IMR-90 (cell line): ENCODE results near the gene IKBKE. TPM values are rescaled to one million over a fixed set of nuclear protein-coding genes. Genes with fewer than 3 reads are reported as not detected.

Source experiments
- ATAC-seq: fragments of 200-7000 bp; cut with Tn5 transposase; 2 replicates; pipeline ENCODE4 v1.9.1; 2020; ENCODE audit warnings: low read depth, mild to moderate bottlenecking, moderate library complexity
- BruUV-seq: library from RNA; stranded (reverse); fragments of 400-500 nt; replicated peaks from 2 replicates; lab custom pipeline; 2021; lab: Mats Ljungman, UMichigan
- CTCF ChIA-PET: fragments of 300-600 bp; formaldehyde crosslinking; extraction: SDS; loops from one replicate; lab custom pipeline; 2021; ENCODE audit warnings: antibody characterized with exemption; lab: Yijun Ruan, JAX
- POLR2A ChIA-PET: fragments of 300-600 bp; sonication (Branson Sonifier 250); formaldehyde crosslinking; loops from one replicate; lab custom pipeline; 2022; ENCODE audit warnings: antibody characterized with exemption; ENCODE audit not compliant: unreplicated experiment; lab: Charles Lee
- DNase-seq: peaks from one replicate; pipeline ENCODE4 v3.0.0; 2013
- H2AFZ ChIP-seq: replicated peaks from 2 replicates; pipeline ENCODE3; 2013; ENCODE audit warnings: low read length, mild to moderate bottlenecking; ENCODE audit not compliant: poor library complexity
- H2AK5ac ChIP-seq: 2 replicates; pipeline ENCODE4 v1.6.1; 2013; ENCODE audit warnings: low read depth, low read length, inconsistent platforms
- H2AK9ac ChIP-seq: replicated peaks from 2 replicates; pipeline ENCODE3; 2013; ENCODE audit warnings: mild to moderate bottlenecking, low read depth, low read length, moderate library complexity; ENCODE audit not compliant: poor library complexity
- H2BK120ac ChIP-seq: 2 replicates; pipeline ENCODE4 v1.6.1; 2013; ENCODE audit warnings: low read depth, low read length, inconsistent platforms
- H2BK15ac ChIP-seq: 3 replicates; pipeline ENCODE4 v1.6.1; 2013; ENCODE audit warnings: low read depth, low read length, inconsistent platforms
- H2BK20ac ChIP-seq: 2 replicates; pipeline ENCODE4 v1.6.1; 2013; ENCODE audit warnings: low read depth, mild to moderate bottlenecking, inconsistent platforms, low read length, moderate library complexity
- H2BK5ac ChIP-seq: 2 replicates; pipeline ENCODE4 v1.6.1; 2013; ENCODE audit warnings: mild to moderate bottlenecking, low read depth, low read length, inconsistent platforms; ENCODE audit not compliant: poor library complexity, severe bottlenecking
- H3K14ac ChIP-seq: replicated peaks from 2 replicates; pipeline ENCODE4 v1.6.1; 2013; ENCODE audit warnings: low read depth, low read length, inconsistent platforms
- H3K18ac ChIP-seq: 2 replicates; pipeline ENCODE4 v1.6.1; 2013; ENCODE audit warnings: low read depth, low read length, control low read depth
- H3K23ac ChIP-seq: 2 replicates; pipeline ENCODE4 v1.6.1; 2013; ENCODE audit warnings: low read depth, low read length, inconsistent platforms
- H3K27ac ChIP-seq: 2 replicates; pipeline ENCODE4 v1.5.1; 2013; ENCODE audit warnings: mild to moderate bottlenecking, control low read depth, low read length; ENCODE audit not compliant: insufficient read depth
- H3K27me3 ChIP-seq: 2 replicates; pipeline ENCODE4 v1.6.1; 2013; ENCODE audit warnings: low read length; ENCODE audit not compliant: control insufficient read depth, insufficient read depth
- H3K36me3 ChIP-seq: 2 replicates; pipeline ENCODE4 v1.6.1; 2013; ENCODE audit warnings: low read length, mixed read lengths; ENCODE audit not compliant: control insufficient read depth, insufficient read depth
- H3K4ac ChIP-seq: 2 replicates; pipeline ENCODE4 v1.6.1; 2013; ENCODE audit warnings: low read depth, low read length, inconsistent platforms
- H3K4me1 ChIP-seq: 2 replicates; pipeline ENCODE4 v1.6.1; 2013; ENCODE audit warnings: low read length, mixed read lengths; ENCODE audit not compliant: control insufficient read depth, insufficient read depth
- H3K4me2 ChIP-seq: 2 replicates; pipeline ENCODE4 v1.6.1; 2013; ENCODE audit warnings: low read depth, mild to moderate bottlenecking, control low read depth, low read length, moderate library complexity
- H3K4me3 ChIP-seq: 2 replicates; pipeline ENCODE4 v1.5.1; 2013; ENCODE audit warnings: low read depth, mild to moderate bottlenecking, control low read depth, low read length, moderate library complexity; ENCODE audit not compliant: insufficient read depth
- H3K56ac ChIP-seq: 2 replicates; pipeline ENCODE4 v1.6.1; 2013; ENCODE audit warnings: low read length, inconsistent platforms; ENCODE audit not compliant: insufficient read depth; ENCODE audit errors: extremely low read depth
- H3K79me1 ChIP-seq, 2 experiments: 2 replicates each; pipeline ENCODE4 v1.6.1; 2013; ENCODE audit warnings: low read length in 2 of 2, inconsistent platforms in 1 of 2, low read depth in 1 of 2
- H3K9ac ChIP-seq: 2 replicates; pipeline ENCODE4 v1.6.1; 2013; ENCODE audit warnings: low read depth, low read length, control low read depth
- H3K9me1 ChIP-seq: 2 replicates; pipeline ENCODE4 v1.6.1; 2013; ENCODE audit warnings: low read length, inconsistent platforms; ENCODE audit not compliant: insufficient read depth
- H3K9me3 ChIP-seq: 2 replicates; pipeline ENCODE4 v1.6.1; 2013; ENCODE audit warnings: low read length; ENCODE audit not compliant: control insufficient read depth, insufficient read depth
- H4K20me1 ChIP-seq: 2 replicates; pipeline ENCODE4 v1.6.1; 2013; ENCODE audit warnings: low read length, inconsistent platforms; ENCODE audit not compliant: insufficient read depth
- H4K5ac ChIP-seq: 2 replicates; pipeline ENCODE4 v1.6.1; 2013; ENCODE audit warnings: mild to moderate bottlenecking, low read depth, low read length, control low read depth
- H4K8ac ChIP-seq, 2 experiments: 2 replicates each; pipeline ENCODE4 v1.6.1; 2013; ENCODE audit warnings: low read depth in 2 of 2, low read length in 2 of 2, control low read depth in 1 of 2, inconsistent platforms in 1 of 2
- H4K91ac ChIP-seq: 2 replicates; pipeline ENCODE4 v1.6.1; 2013; ENCODE audit warnings: low read depth, low read length, inconsistent platforms; ENCODE audit not compliant: insufficient read depth
- BHLHE40 ChIP-seq: fragments of 150-350 bp; IDR thresholded peaks from 2 replicates; pipeline ENCODE4 v1.6.1; 2016; ENCODE audit warnings: mild to moderate bottlenecking, low read depth, low read length
- CEBPB ChIP-seq: IDR thresholded peaks from 2 replicates; pipeline ENCODE4 v1.6.1; 2012; ENCODE audit warnings: low read depth, low read length, improper control_type of control experiment
- CHD1 ChIP-seq: IDR thresholded peaks from 2 replicates; pipeline ENCODE4 v1.6.1; 2012; ENCODE audit warnings: low read depth, low read length, improper control_type of control experiment
- FOS ChIP-seq: fragments of 150-350 bp; IDR thresholded peaks from 2 replicates; pipeline ENCODE4 v1.6.1; 2016; ENCODE audit warnings: low read depth, low read length
- MAFK ChIP-seq: IDR thresholded peaks from 2 replicates; pipeline ENCODE4 v1.6.1; 2012; ENCODE audit warnings: low read depth, low read length, improper control_type of control experiment
- MXI1 ChIP-seq: IDR thresholded peaks from 2 replicates; pipeline ENCODE4 v1.6.1; 2012; ENCODE audit warnings: low read depth, mild to moderate bottlenecking, low read length, moderate library complexity, borderline replicate concordance
- NFE2L2 ChIP-seq: fragments of 150-350 bp; IDR thresholded peaks from 2 replicates; pipeline ENCODE4 v1.6.1; 2016; ENCODE audit warnings: low read depth, mild to moderate bottlenecking, low read length
- POLR2A ChIP-seq: IDR thresholded peaks from 2 replicates; pipeline ENCODE4 v1.6.1; 2012; ENCODE audit warnings: mild to moderate bottlenecking, low read depth, low read length
- RCOR1 ChIP-seq: IDR thresholded peaks from 2 replicates; pipeline ENCODE4 v1.6.1; 2012; ENCODE audit warnings: mild to moderate bottlenecking, low read length, improper control_type of control experiment; ENCODE audit not compliant: insufficient replicate concordance
- RFX5 ChIP-seq: IDR thresholded peaks from 2 replicates; pipeline ENCODE4 v1.8.0; 2012; ENCODE audit warnings: low read depth, mild to moderate bottlenecking, low read length, moderate library complexity
- SMC3 ChIP-seq: fragments of 150-350 bp; IDR thresholded peaks from 2 replicates; pipeline ENCODE4 v1.6.1; 2016; ENCODE audit warnings: low read depth, mild to moderate bottlenecking, antibody characterized with exemption, low read length, moderate library complexity
- WGBS, 2 experiments: methylation state at CpG; one replicate each; pipeline versions ENCODE4 v1.1.5 to v1.1.7; 2013; ENCODE audit warnings: missing lambda C conversion rate in 2 of 2; ENCODE audit not compliant: insufficient read length in 1 of 2; ENCODE audit errors: extremely low coverage in 2 of 2; 5-methylcytosine and 5-hydroxymethylcytosine counted together
- dilution Hi-C: fragments of 300-500 bp; cut with HindIII; formaldehyde crosslinking; loops from one replicate; pipeline ENCODE4 v1.14.3; 2018; ENCODE audit warnings: low sequenced_read_pairs; ENCODE audit not compliant: unreplicated experiment
- in situ Hi-C: fragments of 300-500 bp; cut with MboI; formaldehyde crosslinking; loops from 3 replicates; pipeline ENCODE4 v1.14.3; 2019; ENCODE audit warnings: low sequenced_read_pairs, inconsistent platforms, mixed read lengths
- intact Hi-C: fragments of 100-400 bp; cut with micrococcal nuclease; formaldehyde crosslinking; loops from 2 replicates; pipeline ENCODE4 v1.10.0; 2022
- polyA plus RNA-seq, 3 experiments: library from polyadenylated mRNA; depleted of rRNA; stranded (reverse); fragments of >200 nt; gene quantifications; 2 replicates each; pipeline ENCODE4 v1.2.3, GENCODE V29; 2012; ENCODE audit warnings: low replicate concordance in 1 of 3
- total RNA-seq: library from RNA; depleted of rRNA; stranded (reverse); fragments of >200 nt; gene quantifications from 2 replicates; pipeline ENCODE4 v1.2.3, GENCODE V29; 2012
- TF ChIP-seq, protein P1 (sequence below): conservative IDR thresholded peaks from 2 replicates; pipeline ENCODE4 v1.5.1; 2012; ENCODE audit warnings: mild to moderate bottlenecking, low read depth, low read length, improper control_type of control experiment
- TF ChIP-seq, protein P2 (sequence below): fragments of 150-350 bp; IDR thresholded peaks from 2 replicates; pipeline ENCODE4 v1.6.1; 2016; ENCODE audit warnings: low read depth, mild to moderate bottlenecking, low read length, moderate library complexity, borderline replicate concordance
- TF ChIP-seq, protein P3 (sequence below): fragments of 150-350 bp; IDR thresholded peaks from 2 replicates; pipeline ENCODE4 v1.6.1; 2017; ENCODE audit warnings: mild to moderate bottlenecking, antibody characterized with exemption, low read length, low read depth

IKBKE gene
- total and polyA plus RNA-seq, 2 of the 4 experiments (the other 2 are of a cell fraction): 20.3 to 24.0 TPM

DNA sequence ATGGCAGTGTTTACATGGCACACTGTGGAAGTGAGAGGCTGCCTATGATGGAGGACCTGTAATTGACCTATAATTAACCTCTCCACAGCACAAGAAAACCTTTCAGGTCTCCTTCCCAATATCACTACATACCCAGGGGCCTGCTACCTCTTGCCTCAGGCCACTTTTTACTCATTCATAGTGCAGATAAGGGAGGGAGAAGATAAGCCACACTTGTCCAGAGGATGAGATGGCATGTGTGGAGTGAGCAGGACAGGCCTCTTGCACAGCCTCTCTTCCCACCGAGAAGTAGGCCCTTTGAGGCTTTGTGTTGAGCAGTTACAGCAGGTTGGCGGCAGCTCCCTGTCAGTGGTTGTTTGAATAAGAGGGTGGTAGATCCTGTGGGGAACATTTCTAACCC lies 31.1 kb upstream of the IKBKE start:
- WGBS, 2 experiments: no CpG with 5 or more reads among the region's 2 CpGs
- no peak overlapping the region for H3K4ac ChIP-seq
- in situ Hi-C loops (no loop called here), intact Hi-C loops (no loop called here), dilution Hi-C loops (no loop called here)
- no peak overlapping the region for H4K5ac ChIP-seq
- H3K4me3 ChIP-seq: no peak overlapping the region
- no peak overlapping the region for H2AK9ac ChIP-seq
- H3K14ac ChIP-seq: no peak overlapping the region
- peaks cover 0 to 4% of the 10 kb centered on the region in 2 experiments; a peak in 1 of 4 replicates for H3K79me1 ChIP-seq
- no peak overlapping the region for H3K23ac ChIP-seq
- no peaks in the 10 kb centered on the region; the same call in 1 of the 2 replicates for H3K4me1 ChIP-seq
- no peak overlapping the region for H3K9ac ChIP-seq
- H3K27ac ChIP-seq: no peak overlapping the region
- no peak overlapping the region for H2BK15ac ChIP-seq
- no peak overlapping the region for H2AFZ ChIP-seq
- no peak overlapping the region for H4K91ac ChIP-seq
- H3K4me2 ChIP-seq: no peak overlapping the region
- no peak for DNase-seq
- ChIA-PET POLR2A (no interaction called here), CTCF (no interaction called here)
- peaks cover 37% of the 10 kb centered on the region for H3K36me3 ChIP-seq
- no peaks in the 10 kb centered on the region for H3K9me3 ChIP-seq
- TF ChIP-seq BHLHE40 (no peak), CEBPB (no peak), RFX5 (no peak), CHD1 (no peak), RCOR1 (no peak), NFE2L2 (no peak), POLR2A (no peak), FOS (no peak), SMC3 (no peak), MXI1 (no peak), MAFK (no peak)
- TF ChIP-seq, protein P1, sequence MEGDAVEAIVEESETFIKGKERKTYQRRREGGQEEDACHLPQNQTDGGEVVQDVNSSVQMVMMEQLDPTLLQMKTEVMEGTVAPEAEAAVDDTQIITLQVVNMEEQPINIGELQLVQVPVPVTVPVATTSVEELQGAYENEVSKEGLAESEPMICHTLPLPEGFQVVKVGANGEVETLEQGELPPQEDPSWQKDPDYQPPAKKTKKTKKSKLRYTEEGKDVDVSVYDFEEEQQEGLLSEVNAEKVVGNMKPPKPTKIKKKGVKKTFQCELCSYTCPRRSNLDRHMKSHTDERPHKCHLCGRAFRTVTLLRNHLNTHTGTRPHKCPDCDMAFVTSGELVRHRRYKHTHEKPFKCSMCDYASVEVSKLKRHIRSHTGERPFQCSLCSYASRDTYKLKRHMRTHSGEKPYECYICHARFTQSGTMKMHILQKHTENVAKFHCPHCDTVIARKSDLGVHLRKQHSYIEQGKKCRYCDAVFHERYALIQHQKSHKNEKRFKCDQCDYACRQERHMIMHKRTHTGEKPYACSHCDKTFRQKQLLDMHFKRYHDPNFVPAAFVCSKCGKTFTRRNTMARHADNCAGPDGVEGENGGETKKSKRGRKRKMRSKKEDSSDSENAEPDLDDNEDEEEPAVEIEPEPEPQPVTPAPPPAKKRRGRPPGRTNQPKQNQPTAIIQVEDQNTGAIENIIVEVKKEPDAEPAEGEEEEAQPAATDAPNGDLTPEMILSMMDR: no peak
- TF ChIP-seq, protein P2, sequence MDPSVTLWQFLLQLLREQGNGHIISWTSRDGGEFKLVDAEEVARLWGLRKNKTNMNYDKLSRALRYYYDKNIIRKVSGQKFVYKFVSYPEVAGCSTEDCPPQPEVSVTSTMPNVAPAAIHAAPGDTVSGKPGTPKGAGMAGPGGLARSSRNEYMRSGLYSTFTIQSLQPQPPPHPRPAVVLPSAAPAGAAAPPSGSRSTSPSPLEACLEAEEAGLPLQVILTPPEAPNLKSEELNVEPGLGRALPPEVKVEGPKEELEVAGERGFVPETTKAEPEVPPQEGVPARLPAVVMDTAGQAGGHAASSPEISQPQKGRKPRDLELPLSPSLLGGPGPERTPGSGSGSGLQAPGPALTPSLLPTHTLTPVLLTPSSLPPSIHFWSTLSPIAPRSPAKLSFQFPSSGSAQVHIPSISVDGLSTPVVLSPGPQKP: no peak
- TF ChIP-seq, protein P3, sequence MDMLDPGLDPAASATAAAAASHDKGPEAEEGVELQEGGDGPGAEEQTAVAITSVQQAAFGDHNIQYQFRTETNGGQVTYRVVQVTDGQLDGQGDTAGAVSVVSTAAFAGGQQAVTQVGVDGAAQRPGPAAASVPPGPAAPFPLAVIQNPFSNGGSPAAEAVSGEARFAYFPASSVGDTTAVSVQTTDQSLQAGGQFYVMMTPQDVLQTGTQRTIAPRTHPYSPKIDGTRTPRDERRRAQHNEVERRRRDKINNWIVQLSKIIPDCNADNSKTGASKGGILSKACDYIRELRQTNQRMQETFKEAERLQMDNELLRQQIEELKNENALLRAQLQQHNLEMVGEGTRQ: no peak
- no peak for ATAC-seq
- no peak overlapping the region for H2BK5ac ChIP-seq
- H3K27me3 ChIP-seq: no peaks in the 10 kb centered on the region
- H2BK120ac ChIP-seq: no peak overlapping the region
- peaks cover 6% of the 10 kb centered on the region for H3K9me1 ChIP-seq
- no peak overlapping the region for H3K56ac ChIP-seq
- no peak overlapping the region for H2AK5ac ChIP-seq
- H4K20me1 ChIP-seq: no peaks in the 10 kb centered on the region
- no peak overlapping the region for H3K18ac ChIP-seq
- H2BK20ac ChIP-seq: no peak overlapping the region
- BruUV-seq: no TSS peak
- no peak overlapping the region for H4K8ac ChIP-seq
